Stimulated activated naive CD4-positive, alpha-beta T cell (primary cell): ENCODE results near the gene TMEM242.

ENCODE experiments used
- DNase-seq, 6 experiments: peaks; one replicate each; lab custom pipeline; 2025; lab: John Stamatoyannopoulos, UW

Gene TMEM242

DNA sequence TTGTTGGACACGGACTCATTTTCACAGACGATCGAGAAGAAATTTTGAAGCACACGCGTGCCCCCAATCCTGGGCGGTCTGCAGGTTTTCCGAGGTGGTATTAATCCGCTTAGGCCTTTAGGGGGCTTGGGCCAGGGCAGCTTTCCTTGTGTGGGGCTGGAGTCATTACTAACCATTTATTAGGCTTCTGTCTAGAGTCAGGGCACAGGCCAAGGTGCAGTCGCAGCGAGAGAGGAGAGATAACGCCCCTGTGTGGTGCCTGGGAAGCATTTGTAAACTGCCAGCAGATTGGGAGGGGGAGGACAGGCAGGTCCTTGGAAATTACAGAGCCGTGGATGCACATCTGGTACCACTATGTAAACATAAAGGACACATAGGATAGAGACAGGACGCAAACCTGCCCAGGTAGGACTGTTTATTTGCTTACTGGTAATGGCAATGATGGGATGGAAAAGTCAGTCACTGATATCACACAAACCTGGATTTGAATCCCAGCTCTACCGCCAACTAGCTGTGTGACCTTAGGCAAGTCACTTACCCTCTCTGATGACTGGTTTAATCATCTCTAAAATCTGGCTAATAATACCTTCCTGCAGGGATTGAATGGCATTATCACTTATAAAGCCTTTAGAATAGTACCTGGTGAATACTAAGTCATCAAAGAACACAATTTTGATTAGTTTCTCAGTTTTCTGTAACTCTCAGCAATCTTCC is 76.4 kb downstream of the TMEM242 start:
- DNase-seq = no peak

DNA sequence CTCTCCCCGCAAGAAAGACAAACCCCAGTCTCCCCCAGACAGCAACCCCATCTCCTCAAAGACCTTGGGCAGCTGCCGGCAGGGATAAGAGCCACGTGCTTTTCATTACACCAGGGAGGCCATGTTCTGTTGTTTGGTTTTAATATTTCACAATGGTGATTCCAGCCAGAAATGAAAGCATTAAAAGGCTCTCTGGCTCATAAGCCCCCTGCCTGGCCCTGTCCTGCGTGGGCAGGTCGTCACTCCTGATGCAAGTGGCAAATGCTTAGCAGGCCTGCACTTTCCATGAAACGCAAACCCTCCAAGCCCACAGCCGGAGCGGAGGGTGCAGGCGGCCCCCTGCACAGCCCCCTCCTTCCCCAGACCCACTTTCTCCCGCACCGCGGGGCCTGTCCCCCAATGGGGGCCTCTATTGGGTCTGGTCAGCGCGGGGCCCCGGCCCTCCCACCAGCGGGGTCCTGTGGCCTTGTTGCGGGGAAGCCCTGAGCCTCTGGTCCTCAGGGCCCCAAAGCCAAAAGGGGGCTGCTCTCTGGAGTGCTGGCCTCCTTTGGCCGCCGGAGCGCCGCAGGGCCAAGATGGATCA is 77.2 kb downstream of the TMEM242 start:
- DNase-seq = no peak

DNA sequence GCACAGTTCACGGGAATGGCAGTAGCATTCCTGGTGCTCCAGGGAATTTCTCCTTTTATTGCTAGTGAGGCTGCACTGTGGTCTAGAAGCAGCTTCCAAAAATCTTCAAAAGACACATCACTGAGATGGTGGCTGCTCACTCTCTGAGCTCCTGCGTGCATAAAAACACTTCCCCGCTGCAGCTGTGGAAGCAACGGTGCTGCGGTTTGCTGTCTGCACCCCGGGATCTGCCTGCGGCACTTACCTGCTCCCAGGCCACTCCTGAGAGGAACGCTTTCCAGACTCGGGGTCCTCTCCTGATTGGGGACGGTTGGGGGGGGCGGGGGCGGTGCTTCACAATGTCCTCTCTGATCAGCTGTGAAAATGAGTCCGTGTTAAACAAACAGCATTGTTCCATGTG is 77.9 kb downstream of the TMEM242 start:
- no peak for DNase-seq

DNA sequence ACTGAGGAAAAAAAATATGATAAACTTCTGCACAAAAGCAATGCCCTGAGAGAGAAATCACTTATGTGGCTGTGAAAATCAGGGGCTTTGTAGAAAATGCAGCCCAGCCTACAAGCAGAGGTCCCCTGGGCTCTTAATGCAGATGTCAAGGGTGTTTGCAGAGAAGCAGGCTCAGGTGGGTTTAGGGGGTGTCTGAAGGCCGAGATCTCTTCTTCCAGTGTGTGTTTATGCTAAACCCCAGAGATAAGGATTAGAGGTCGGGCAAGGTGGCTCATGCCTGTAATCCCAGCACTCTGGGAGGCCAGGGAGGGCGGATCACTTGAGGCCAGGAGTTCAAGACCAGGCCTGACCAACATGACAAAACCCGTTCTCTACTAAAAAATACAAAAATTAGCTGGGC is 78.5 kb downstream of the TMEM242 start:
- no peak for DNase-seq

DNA sequence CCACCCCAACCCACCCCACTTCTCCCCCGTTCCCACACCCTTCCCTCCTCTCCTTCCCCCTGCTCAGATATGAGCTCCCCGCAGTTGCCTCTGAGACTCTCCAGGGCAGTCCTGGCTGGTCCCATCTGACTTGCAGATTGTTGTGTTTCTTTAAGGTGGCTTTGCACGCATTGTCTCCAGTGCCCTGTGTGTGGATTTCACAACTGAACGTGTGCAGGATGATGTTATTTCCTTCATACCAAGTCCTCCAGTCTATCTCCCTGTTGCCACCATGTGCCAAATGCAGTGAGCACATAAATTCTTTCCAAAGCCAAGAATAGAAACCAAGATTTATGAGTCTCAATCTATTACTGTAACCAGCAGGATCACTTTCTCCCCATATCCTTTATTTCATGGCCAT is 79.1 kb downstream of the TMEM242 start:
- DNase-seq = no peak

DNA sequence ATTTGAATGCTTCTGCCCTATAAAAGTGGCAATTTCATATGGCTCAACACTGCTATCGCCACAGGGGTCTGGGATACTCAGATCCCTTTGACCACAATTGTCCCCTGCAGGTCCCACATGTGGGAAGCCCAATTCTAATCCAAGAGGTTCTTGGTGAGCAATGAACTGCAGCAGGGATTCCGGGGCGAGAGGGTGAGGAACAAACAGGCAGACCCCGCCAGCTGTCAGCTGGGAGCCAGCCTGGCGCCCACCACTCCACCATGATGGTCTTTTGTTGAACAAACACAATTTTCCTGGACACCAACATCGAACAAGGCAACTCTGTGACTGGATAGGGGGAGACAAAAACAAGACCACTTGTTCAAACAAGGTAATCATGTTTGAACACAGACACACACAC is 80.5 kb downstream of the TMEM242 start:
- no peak for DNase-seq

DNA sequence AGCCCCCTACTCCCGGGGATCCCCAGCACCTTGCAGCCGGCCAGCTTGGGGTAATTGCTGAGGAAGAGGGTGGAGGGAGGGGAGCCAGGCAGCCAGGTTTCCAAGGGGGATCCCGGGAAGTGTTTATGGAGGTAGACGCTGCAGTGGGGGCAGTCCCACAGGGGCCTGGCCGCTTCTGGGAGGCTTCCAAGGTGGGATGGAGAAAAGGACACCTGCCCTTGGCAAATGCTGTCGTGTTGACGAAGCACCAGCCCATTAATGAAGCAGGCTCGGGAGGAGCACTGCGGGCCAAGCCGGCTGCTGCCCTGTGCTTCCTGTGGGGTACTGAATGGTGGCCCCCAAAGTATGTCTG is 82.4 kb downstream of the TMEM242 start:
- DNase-seq = no peak

DNA sequence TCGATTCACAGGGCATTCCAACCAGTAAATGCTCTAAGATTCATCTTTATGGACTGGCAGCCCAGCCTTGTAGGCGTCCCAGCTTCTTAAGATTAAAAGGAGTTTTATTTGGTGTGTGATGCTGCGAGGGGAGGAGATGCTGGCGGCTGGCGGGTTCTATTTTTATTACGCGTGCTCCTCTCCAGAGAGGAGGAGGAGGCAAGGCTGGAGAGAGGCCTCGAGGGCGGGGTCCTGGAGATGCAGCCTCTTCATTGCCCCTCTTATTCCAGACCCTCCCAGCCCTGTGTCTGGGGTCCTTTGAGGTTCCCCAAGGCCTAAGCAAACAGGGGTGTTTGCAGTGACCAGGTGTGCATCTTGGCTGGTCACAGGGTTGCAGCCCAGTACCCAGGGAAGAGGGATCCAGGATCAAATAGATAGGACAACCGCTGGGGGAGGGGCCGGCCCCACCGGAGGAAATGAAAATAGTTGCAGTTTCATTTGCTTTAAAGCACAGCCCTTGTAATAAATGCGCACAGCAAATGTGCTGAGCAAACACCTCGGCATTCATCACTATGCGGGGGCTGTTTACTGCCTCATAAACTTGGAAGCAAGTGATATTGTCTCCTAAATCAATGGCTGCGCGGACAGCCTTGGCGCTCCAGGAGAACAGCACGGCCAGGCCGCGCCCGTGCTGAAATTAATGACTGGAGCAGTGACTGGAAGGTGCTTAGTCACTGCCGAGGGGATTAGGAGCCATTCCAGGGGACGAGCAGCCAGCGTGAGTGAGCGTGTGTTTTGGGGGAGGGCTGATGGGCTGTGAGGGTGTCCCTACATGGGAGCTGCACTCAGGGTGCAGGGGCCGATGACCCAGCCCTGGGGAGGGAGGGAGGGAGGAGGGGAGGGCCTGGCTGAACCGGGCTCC is 83.0 kb downstream of the TMEM242 start:
- DNase-seq = no peak

DNA sequence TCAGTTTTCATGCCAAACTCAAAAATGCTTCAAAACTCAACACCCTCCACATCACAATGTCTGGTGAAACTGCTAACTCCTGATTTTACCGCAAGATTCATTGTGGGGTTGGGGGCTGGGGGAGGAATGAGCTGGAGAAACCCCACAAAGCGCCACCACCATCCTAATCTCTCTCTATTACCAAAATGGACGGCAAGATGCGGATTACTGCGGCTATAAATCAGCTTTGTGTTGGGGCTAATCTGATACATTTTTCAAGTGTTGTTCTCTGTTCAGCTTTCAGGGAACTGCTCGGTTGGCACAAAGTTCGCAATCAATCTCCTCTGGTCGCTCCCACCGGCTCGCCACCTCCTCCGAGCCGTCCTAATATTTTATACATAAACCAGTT is 83.7 kb downstream of the TMEM242 start:
- DNase-seq = no peak
